HEK293 (cell line): ENCODE measurements around the gene ABCA7.

ENCODE experiments used
- CTCF ChIA-PET: fragments of 350-600 bp; formaldehyde crosslinking; extraction: SDS; loops from one replicate; lab custom pipeline; 2021; ENCODE audit warnings: antibody characterized with exemption; lab: Yijun Ruan, JAX
- POLR2A ChIA-PET: fragments of 300-600 bp; formaldehyde crosslinking; extraction: SDS; loops from one replicate; lab custom pipeline; 2020; ENCODE audit warnings: antibody characterized with exemption, inconsistent platforms; lab: Yijun Ruan, JAX
- H3K27ac ChIP-seq: fragments of 200-500 bp; sonication (Bioruptor generic); 2 replicates; pipeline ENCODE4 v1.5.1; 2014; ENCODE audit warnings: low read depth, low read length, control low read depth, inconsistent platforms; ENCODE audit errors: extremely low read depth
- H3K36me3 ChIP-seq, 2 experiments: fragments of 200-500 bp in 1 of 2; sonication (Bioruptor generic) in 1 of 2; 1 replicate in 1 of 2; 2 replicates in 1 of 2; pipeline ENCODE4 v1.5.1; 2014 to 2017; ENCODE audit warnings: inconsistent platforms in 2 of 2, low read length in 2 of 2; ENCODE audit not compliant: control insufficient read depth in 2 of 2, insufficient read depth in 1 of 2
- H3K4me1 ChIP-seq: fragments of 200-500 bp; sonication (Bioruptor generic); 2 replicates; pipeline ENCODE4 v1.5.1; 2014; ENCODE audit warnings: mild to moderate bottlenecking, low read length, inconsistent platforms; ENCODE audit not compliant: control insufficient read depth, insufficient read depth
- H3K4me3 ChIP-seq: 2 replicates; pipeline ENCODE4 v1.5.1; 2011; ENCODE audit warnings: low read depth, mild to moderate bottlenecking, control low read depth, low read length, moderate library complexity
- H3K9me3 ChIP-seq: fragments of 200-500 bp; sonication (Bioruptor generic); 2 replicates; pipeline ENCODE4 v1.5.1; 2014; ENCODE audit warnings: low read depth, low read length, inconsistent platforms; ENCODE audit not compliant: control insufficient read depth, insufficient read depth
- RBAK ChIP-seq: fragments of 450-650 bp; formaldehyde crosslinking; IDR thresholded peaks from 2 replicates; pipeline ENCODE4 v1.5.1; 2016; ENCODE audit warnings: missing biosample characterization, missing genetic modification characterization
- SALL2 ChIP-seq: fragments of 450-650 bp; formaldehyde crosslinking; IDR thresholded peaks from 2 replicates; pipeline ENCODE4 v1.5.0; 2017; ENCODE audit warnings: missing biosample characterization, mild to moderate bottlenecking, missing genetic modification characterization, borderline replicate concordance
- ZNF10 ChIP-seq: fragments of 450-650 bp; formaldehyde crosslinking; IDR thresholded peaks from 2 replicates; pipeline ENCODE4 v1.5.1; 2017; ENCODE audit warnings: missing biosample characterization, missing genetic modification characterization
- ZNF221 ChIP-seq: fragments of 450-650 bp; formaldehyde crosslinking; IDR thresholded peaks from 2 replicates; pipeline ENCODE4 v1.5.1; 2017; ENCODE audit warnings: missing biosample characterization, missing genetic modification characterization, borderline replicate concordance
- ZNF426 ChIP-seq: fragments of 450-650 bp; formaldehyde crosslinking; IDR thresholded peaks from 2 replicates; pipeline ENCODE4 v1.5.1; 2017; ENCODE audit warnings: missing biosample characterization, missing genetic modification characterization, mild to moderate bottlenecking, inconsistent platforms, moderate library complexity
- ZNF449 ChIP-seq: fragments of 450-650 bp; formaldehyde crosslinking; IDR thresholded peaks from 2 replicates; pipeline ENCODE4 v1.5.1; 2017; ENCODE audit warnings: missing biosample characterization, mild to moderate bottlenecking, missing genetic modification characterization, moderate library complexity
- ZNF514 ChIP-seq: fragments of 450-650 bp; formaldehyde crosslinking; IDR thresholded peaks from 2 replicates; pipeline ENCODE4 v1.5.1; 2016; ENCODE audit warnings: missing biosample characterization, missing genetic modification characterization
- ZNF571 ChIP-seq: fragments of 450-650 bp; formaldehyde crosslinking; IDR thresholded peaks from 2 replicates; pipeline ENCODE4 v1.5.0; 2017; ENCODE audit warnings: missing biosample characterization, missing genetic modification characterization
- ZNF600 ChIP-seq: fragments of 450-650 bp; formaldehyde crosslinking; IDR thresholded peaks from 2 replicates; pipeline ENCODE4 v1.5.1; 2016; ENCODE audit warnings: missing biosample characterization, missing genetic modification characterization
- ZNF626 ChIP-seq: fragments of 450-650 bp; sonication (Bioruptor Pico); formaldehyde crosslinking; IDR thresholded peaks from 2 replicates; pipeline ENCODE4 v1.5.1; 2018; ENCODE audit warnings: missing biosample characterization, missing genetic modification characterization, inconsistent platforms
- ZSCAN16 ChIP-seq: fragments of 450-650 bp; formaldehyde crosslinking; IDR thresholded peaks from 2 replicates; pipeline ENCODE4 v1.5.1; 2016; ENCODE audit warnings: missing biosample characterization, missing genetic modification characterization
- TF ChIP-seq, protein P1 (sequence below): fragments of 450-650 bp; formaldehyde crosslinking; IDR thresholded peaks from 2 replicates; pipeline ENCODE4 v1.5.1; 2016; ENCODE audit warnings: missing biosample characterization, missing genetic modification characterization
- TF ChIP-seq, protein P2 (sequence below): fragments of 450-650 bp; formaldehyde crosslinking; IDR thresholded peaks from 2 replicates; pipeline ENCODE4 v1.5.1; 2016; ENCODE audit warnings: missing biosample characterization, missing genetic modification characterization
- TF ChIP-seq, protein P3 (sequence below): fragments of 450-650 bp; formaldehyde crosslinking; IDR thresholded peaks from 2 replicates; pipeline ENCODE4 v1.5.0; 2017; ENCODE audit warnings: missing biosample characterization, missing genetic modification characterization, borderline replicate concordance
- TF ChIP-seq, protein P4 (sequence below): fragments of 450-650 bp; formaldehyde crosslinking; IDR thresholded peaks from 2 replicates; pipeline ENCODE4 v1.5.1; 2016; ENCODE audit warnings: missing biosample characterization, missing genetic modification characterization
- TF ChIP-seq, protein P5 (sequence below): fragments of 450-650 bp; formaldehyde crosslinking; IDR thresholded peaks from 2 replicates; pipeline ENCODE4 v1.5.1; 2016; ENCODE audit warnings: missing biosample characterization, missing genetic modification characterization

ABCA7 gene

DNA sequence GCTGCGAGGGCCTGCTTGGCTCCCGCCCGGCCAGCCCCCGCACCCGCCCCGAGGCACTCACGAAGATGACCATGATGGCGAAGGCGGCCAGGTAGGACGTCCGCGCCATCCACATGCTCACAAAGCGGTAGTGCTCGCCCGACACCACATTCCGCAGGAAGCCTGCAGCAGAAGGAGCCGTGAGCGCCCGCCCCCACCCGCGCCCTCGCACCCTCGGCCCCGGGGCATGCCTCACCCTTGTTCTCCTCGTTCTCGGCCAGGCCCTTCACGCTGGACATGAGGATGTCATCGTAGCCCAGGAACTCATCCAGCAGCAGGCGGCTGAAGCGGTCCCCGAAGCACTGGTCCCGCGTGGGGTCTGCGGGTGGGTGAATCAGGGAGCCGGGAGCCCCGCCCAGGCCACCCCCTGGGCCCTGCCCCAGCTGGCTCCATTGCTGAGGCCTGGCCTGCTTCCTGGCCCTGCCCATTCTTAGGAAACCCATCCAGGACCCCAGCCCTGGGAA lies 28.0 kb upstream of the ABCA7 start (continued):
- TF ChIP-seq ZNF626, result no peak
- TF ChIP-seq, protein P1, sequence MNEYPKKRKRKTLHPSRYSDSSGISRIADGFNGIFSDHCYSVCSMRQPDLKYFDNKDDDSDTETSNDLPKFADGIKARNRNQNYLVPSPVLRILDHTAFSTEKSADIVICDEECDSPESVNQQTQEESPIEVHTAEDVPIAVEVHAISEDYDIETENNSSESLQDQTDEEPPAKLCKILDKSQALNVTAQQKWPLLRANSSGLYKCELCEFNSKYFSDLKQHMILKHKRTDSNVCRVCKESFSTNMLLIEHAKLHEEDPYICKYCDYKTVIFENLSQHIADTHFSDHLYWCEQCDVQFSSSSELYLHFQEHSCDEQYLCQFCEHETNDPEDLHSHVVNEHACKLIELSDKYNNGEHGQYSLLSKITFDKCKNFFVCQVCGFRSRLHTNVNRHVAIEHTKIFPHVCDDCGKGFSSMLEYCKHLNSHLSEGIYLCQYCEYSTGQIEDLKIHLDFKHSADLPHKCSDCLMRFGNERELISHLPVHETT (tag by site-specific recombination), result no peak

DNA sequence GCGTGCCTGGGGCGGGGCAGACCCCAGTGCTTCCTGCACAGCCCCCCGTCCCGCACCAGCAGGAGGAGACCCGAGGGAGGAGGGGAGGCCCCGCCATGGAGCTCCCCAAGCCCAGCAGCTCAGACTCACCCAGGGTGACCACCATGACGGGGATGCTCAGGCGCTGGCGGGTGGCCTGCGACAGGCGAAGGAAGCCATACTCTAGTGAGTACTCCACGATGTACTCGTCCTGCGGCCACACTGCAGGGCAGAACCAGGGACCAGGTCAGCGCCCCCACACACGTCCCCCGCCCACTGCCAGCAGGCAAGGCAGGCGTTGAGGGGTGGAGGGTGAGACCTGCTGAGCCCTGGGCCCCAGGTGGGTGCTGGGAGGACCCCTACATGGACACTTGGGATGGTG lies 27.6 kb upstream of the ABCA7 start:
- Histone ChIP-seq H3K9me3 (no peaks in the 10 kb centered on the region), H3K36me3 (peaks cover 0 to 66% of the 10 kb centered on the region in 2 experiments; a peak in 1 of 3 replicates), H3K4me1 (peaks cover 3% of the 10 kb centered on the region)
- POLR2A ChIA-PET, result interaction anchor here (0.8 kb wide), 1 partner anchor 9 kb away, joined by 3 read pairs; the partner anchor contains the start of gene RNU6-2
- CTCF ChIA-PET, result interaction anchor here (0.6 to 0.7 kb wide), 2 partner anchors 8 to 28 kb away, joined by 3 read pairs; partner anchors contain the start of gene WDR18
- TF ChIP-seq, protein P2, sequence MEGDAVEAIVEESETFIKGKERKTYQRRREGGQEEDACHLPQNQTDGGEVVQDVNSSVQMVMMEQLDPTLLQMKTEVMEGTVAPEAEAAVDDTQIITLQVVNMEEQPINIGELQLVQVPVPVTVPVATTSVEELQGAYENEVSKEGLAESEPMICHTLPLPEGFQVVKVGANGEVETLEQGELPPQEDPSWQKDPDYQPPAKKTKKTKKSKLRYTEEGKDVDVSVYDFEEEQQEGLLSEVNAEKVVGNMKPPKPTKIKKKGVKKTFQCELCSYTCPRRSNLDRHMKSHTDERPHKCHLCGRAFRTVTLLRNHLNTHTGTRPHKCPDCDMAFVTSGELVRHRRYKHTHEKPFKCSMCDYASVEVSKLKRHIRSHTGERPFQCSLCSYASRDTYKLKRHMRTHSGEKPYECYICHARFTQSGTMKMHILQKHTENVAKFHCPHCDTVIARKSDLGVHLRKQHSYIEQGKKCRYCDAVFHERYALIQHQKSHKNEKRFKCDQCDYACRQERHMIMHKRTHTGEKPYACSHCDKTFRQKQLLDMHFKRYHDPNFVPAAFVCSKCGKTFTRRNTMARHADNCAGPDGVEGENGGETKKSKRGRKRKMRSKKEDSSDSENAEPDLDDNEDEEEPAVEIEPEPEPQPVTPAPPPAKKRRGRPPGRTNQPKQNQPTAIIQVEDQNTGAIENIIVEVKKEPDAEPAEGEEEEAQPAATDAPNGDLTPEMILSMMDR (tag by site-specific recombination), result no peak
- TF ChIP-seq, protein P3, sequence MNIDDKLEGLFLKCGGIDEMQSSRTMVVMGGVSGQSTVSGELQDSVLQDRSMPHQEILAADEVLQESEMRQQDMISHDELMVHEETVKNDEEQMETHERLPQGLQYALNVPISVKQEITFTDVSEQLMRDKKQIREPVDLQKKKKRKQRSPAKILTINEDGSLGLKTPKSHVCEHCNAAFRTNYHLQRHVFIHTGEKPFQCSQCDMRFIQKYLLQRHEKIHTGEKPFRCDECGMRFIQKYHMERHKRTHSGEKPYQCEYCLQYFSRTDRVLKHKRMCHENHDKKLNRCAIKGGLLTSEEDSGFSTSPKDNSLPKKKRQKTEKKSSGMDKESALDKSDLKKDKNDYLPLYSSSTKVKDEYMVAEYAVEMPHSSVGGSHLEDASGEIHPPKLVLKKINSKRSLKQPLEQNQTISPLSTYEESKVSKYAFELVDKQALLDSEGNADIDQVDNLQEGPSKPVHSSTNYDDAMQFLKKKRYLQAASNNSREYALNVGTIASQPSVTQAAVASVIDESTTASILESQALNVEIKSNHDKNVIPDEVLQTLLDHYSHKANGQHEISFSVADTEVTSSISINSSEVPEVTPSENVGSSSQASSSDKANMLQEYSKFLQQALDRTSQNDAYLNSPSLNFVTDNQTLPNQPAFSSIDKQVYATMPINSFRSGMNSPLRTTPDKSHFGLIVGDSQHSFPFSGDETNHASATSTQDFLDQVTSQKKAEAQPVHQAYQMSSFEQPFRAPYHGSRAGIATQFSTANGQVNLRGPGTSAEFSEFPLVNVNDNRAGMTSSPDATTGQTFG (tag by site-specific recombination), result no peak
- TF ChIP-seq ZNF514 (tag by site-specific recombination) (no peak), ZNF426 (tag by site-specific recombination) (no peak), ZSCAN16 (tag by site-specific recombination) (no peak), ZNF449 (no peak), ZNF221 (tag by site-specific recombination) (no peak), SALL2 (tag by site-specific recombination) (no peak), ZNF10 (tag by site-specific recombination) (peak; percentile 53; the same call in 1 of the 2 replicates), RBAK (no peak), ZNF571 (tag by site-specific recombination) (no peak), ZNF600 (tag by site-specific recombination) (peak; percentile 27; the same call in 1 of the 2 replicates)
- TF ChIP-seq, protein P4, sequence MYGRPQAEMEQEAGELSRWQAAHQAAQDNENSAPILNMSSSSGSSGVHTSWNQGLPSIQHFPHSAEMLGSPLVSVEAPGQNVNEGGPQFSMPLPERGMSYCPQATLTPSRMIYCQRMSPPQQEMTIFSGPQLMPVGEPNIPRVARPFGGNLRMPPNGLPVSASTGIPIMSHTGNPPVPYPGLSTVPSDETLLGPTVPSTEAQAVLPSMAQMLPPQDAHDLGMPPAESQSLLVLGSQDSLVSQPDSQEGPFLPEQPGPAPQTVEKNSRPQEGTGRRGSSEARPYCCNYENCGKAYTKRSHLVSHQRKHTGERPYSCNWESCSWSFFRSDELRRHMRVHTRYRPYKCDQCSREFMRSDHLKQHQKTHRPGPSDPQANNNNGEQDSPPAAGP (tag by site-specific recombination), result no peak
- TF ChIP-seq, protein P5, sequence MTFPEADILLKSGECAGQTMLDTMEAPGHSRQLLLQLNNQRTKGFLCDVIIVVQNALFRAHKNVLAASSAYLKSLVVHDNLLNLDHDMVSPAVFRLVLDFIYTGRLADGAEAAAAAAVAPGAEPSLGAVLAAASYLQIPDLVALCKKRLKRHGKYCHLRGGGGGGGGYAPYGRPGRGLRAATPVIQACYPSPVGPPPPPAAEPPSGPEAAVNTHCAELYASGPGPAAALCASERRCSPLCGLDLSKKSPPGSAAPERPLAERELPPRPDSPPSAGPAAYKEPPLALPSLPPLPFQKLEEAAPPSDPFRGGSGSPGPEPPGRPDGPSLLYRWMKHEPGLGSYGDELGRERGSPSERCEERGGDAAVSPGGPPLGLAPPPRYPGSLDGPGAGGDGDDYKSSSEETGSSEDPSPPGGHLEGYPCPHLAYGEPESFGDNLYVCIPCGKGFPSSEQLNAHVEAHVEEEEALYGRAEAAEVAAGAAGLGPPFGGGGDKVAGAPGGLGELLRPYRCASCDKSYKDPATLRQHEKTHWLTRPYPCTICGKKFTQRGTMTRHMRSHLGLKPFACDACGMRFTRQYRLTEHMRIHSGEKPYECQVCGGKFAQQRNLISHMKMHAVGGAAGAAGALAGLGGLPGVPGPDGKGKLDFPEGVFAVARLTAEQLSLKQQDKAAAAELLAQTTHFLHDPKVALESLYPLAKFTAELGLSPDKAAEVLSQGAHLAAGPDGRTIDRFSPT (tag by site-specific recombination), result 0 out of 2 replicates have a peak, but pooled peaks have one; percentile 67
- TF ChIP-seq, all 188 proteins: peak for 3
- Histone ChIP-seq H3K27ac (no peak overlapping the region), H3K4me3 (no peak overlapping the region)
